Colonic mucosa (tissue), 4 donors: ENCODE results near the gene MCEE. TPM values are rescaled to one million over a fixed set of nuclear protein-coding genes. Genes with fewer than 3 reads are reported as not detected.

Source experiments
- DNase-seq: peaks from one replicate; pipeline ENCODE4 v3.0.0-alpha.2; 2020
- H3K27ac ChIP-seq: fragments of 200-600 bp; one replicate; pipeline ENCODE4 v1.8.0; 2021
- H3K27me3 ChIP-seq: fragments of 200-600 bp; one replicate; pipeline ENCODE4 v1.8.0; 2021
- H3K36me3 ChIP-seq: fragments of 200-600 bp; one replicate; pipeline ENCODE4 v1.8.0; 2021
- H3K4me1 ChIP-seq: fragments of 200-600 bp; one replicate; pipeline ENCODE4 v1.8.0; 2021; ENCODE audit warnings: mild to moderate bottlenecking
- H3K4me3 ChIP-seq: fragments of 200-600 bp; one replicate; pipeline ENCODE4 v1.8.0; 2021
- H3K9ac ChIP-seq, 2 donors: one replicate each; pipeline ENCODE4 v1.7.0; 2013; ENCODE audit warnings: control low read depth in 2 of 2, low read depth in 2 of 2, low read length in 2 of 2
- H3K9me3 ChIP-seq: fragments of 200-600 bp; one replicate; pipeline ENCODE4 v1.8.0; 2021
- intact Hi-C: fragments of 100-400 bp; cut with DNase I; formaldehyde crosslinking; loops from one replicate; pipeline ENCODE4 v1.14.1; 2022
- total RNA-seq, 2 donors: library from RNA; stranded (reverse); fragmentation: NEBNext Ultra II Directional in 1 of 2; extraction: Animal tissue kit (Norgen Biotek cat#: 25700) in 1 of 2; gene quantifications; one replicate each; pipeline ENCODE4 v1.2.1, GENCODE V29; 2021
- TF ChIP-seq, protein P1 (sequence below): fragments of 200-600 bp; IDR thresholded peaks from one replicate; pipeline ENCODE4 v1.8.0; 2022; ENCODE audit warnings: antibody characterized with exemption, mild to moderate bottlenecking
- donor health status: healthy.
- donor health status: DM: no; HTN: no; CAD: no.
- donor health status: DM: no; HTN: no; CAD: no.

The MCEE gene
- total RNA-seq, 2 donors from 2014 or later, result 20.3 to 23.2 TPM

DNA sequence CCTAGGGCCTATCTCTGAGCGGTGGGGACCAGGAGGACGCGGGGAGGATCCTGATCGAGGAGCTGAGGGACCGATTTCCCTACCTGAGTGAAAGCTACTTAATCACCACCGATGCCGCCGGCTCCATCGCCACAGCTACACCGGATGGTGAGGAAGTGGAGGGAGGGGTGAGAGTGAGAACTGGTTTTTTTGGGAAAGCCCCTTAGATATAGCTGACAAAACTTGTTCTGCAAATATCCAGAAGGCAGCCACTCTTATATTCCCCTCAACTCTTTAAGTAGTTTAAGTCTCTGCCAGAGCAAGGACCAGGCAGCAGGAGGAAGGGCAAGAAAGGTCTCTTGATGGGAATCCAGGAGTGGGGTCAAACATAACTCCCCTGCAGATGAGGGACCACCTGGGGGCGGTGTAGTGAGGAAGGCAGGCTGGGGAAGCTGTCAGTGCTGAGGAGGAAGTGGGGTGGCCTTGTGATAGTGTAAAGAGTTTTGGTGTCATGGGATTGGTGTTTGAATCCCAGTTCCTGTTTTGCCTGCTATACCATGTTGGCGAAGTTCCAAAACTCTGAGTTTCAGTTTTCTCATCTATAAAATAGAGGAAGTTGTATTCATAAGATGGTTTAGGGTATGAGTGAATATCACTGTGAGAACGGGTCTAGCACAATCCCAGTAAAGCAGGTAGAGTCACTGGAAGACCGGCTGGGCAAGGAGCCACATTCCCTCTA, 58.2 kb downstream of the MCEE start:
- Histone ChIP-seq H3K4me3 (no peak overlapping the region), H3K27me3 (no peaks in the 10 kb centered on the region), H3K27ac (peak overlapping the region; percentile 70), H3K9me3 (no peaks in the 10 kb centered on the region), H3K4me1 (peaks cover 4% of the 10 kb centered on the region), H3K36me3 (no peaks in the 10 kb centered on the region), H3K9ac (peak overlapping the region in 1 of 2 donors; percentile 44)
- intact Hi-C loops, result no loop called here
- TF ChIP-seq, protein P1, sequence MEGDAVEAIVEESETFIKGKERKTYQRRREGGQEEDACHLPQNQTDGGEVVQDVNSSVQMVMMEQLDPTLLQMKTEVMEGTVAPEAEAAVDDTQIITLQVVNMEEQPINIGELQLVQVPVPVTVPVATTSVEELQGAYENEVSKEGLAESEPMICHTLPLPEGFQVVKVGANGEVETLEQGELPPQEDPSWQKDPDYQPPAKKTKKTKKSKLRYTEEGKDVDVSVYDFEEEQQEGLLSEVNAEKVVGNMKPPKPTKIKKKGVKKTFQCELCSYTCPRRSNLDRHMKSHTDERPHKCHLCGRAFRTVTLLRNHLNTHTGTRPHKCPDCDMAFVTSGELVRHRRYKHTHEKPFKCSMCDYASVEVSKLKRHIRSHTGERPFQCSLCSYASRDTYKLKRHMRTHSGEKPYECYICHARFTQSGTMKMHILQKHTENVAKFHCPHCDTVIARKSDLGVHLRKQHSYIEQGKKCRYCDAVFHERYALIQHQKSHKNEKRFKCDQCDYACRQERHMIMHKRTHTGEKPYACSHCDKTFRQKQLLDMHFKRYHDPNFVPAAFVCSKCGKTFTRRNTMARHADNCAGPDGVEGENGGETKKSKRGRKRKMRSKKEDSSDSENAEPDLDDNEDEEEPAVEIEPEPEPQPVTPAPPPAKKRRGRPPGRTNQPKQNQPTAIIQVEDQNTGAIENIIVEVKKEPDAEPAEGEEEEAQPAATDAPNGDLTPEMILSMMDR, result no peak
- DNase-seq, result peak; percentile 42

DNA sequence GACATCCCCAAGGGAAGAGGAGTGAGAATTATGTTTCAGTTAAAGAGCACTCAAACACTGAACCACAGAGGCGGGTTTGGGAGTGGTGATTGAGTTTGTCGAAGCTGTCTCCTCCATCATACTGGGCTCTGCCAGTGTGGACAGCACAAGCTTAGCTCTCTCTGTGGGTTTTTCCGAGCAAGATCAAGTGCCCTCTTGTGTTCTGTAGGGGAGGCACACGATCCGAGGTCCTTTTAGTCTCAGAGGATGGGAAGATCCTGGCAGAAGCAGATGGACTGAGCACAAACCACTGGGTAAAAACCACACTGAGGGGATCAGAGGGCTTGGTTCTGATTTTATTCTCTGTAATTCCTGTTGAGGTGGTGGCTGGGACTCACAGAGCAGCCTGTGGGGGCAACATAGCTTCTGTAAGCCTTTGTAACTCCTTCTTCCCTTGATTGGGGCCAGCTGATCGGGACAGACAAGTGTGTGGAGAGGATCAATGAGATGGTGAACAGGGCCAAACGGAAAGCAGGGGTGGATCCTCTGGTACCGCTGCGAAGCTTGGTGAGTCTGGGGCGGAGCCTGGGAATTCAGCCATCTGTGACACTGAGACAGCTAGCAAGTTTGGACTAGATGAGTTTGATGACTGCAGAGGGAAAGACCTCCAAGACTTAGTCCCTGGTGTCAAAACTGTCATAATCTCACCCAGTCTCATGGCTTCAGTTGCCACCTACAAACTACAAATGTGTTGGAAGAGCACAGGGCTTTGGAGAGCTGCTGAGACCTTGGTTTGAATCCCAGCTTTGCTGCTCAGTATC, 59.5 kb downstream of the MCEE start:
- H3K4me1 ChIP-seq, result peaks cover 4% of the 10 kb centered on the region
- H3K36me3 ChIP-seq, result no peaks in the 10 kb centered on the region
- H3K27ac ChIP-seq, result no peak overlapping the region
- TF ChIP-seq, protein P1, result no peak
- intact Hi-C loops, result no loop called here
- H3K27me3 ChIP-seq, result no peaks in the 10 kb centered on the region
- no peak for DNase-seq
- no peak overlapping the region for H3K4me3 ChIP-seq
- H3K9me3 ChIP-seq, result no peaks in the 10 kb centered on the region
- no peak overlapping the region for H3K9ac ChIP-seq

DNA sequence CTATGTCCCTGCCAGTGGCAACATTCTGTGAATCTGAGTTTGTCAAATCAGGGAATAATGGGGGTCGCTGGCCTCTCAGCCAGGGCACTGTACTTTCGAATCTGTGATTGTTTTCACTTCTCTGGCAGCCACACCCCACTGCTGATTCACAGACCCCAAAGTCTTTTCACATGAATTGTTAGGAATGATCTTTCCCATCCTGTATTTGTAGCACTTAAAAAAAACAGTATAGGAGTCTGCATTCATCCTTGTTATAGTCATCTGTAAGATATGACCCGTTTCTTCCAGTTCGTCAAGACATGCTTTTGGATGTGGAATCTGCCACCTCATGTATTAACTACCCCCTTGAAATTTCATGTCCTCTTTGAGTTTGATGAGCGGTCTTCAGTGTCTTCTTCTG, 60.7 kb downstream of the MCEE start:
- Histone ChIP-seq H3K9me3 (no peaks in the 10 kb centered on the region), H3K4me3 (peak overlapping the region; percentile 95), H3K4me1 (peaks cover 4% of the 10 kb centered on the region), H3K9ac (peak overlapping the region; percentile 84 to 87), H3K27me3 (no peaks in the 10 kb centered on the region), H3K27ac (peak overlapping the region; percentile 95), H3K36me3 (no peaks in the 10 kb centered on the region)
- TF ChIP-seq, protein P1, result no peak
- intact Hi-C loops, result no loop called here
- no peak for DNase-seq

DNA sequence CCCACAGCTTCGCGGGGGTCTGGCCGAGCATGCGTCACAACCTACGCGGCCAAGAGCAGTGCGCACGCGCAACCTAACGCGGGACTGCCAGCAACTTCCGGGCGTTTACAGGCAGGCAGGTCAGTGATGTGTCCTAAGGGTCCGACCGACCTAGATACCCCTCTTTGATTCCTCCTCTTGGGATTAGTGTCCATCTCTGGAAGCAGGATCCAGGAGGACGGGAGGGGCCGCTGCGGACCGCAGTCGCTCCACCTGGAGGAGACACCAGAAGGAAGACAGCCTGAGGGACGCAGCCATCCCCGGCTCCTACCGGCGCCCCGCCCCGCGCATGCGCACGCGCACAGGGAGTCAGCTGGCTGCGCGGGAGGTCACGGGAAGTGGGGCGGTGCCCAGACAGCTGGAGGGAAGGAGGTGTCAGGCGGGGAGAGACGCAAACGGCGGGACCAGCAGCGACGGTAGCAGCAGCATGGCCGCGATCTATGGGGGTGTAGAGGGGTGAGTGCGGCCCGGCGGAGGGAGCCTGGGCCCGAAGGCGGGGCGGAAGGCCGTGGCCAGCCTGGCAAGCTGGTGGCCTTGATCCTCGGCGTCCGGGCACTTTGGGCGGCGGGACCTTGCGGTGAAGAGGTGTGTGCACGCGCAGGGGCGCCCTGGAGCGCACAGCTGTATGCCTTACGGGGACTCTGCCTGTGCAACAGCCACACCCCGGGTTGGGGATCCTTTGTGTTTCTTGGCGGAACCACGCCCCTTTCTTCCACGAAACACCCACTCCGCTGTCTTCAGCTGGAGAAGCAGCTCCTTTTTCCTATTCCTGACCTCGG, 61.6 kb downstream of the MCEE start, which contains the start of gene NAGK:
NAGK (plus strand) TSS at position 431 of the 818 bp plus-strand sequence; CDS start at position 467, 36 bp downstream.
- no peaks in the 10 kb centered on the region for H3K27me3 ChIP-seq
- peaks cover 4% of the 10 kb centered on the region for H3K4me1 ChIP-seq
- peak within 1 kb of the TSS; percentile 84 to 87 for H3K9ac ChIP-seq
- TF ChIP-seq, protein P1, result no peak
- peak within 1 kb of the TSS; percentile 95 for H3K27ac ChIP-seq
- H3K4me3 ChIP-seq, result peak within 1 kb of the TSS; percentile 95
- DNase-seq, result peak; percentile 96
- H3K36me3 ChIP-seq, result no peaks in the 10 kb centered on the region
- intact Hi-C loops, result no loop called here
- no peaks in the 10 kb centered on the region for H3K9me3 ChIP-seq
